ENCODE measurements around the gene CPSF3. TPM values are rescaled to one million over a fixed set of nuclear protein-coding genes. Genes with fewer than 3 reads are reported as not detected.

The CPSF3 gene
- total and polyA plus RNA-seq, 8 donors, result 8.2 to 55.3 (median 16.7) TPM

DNA sequence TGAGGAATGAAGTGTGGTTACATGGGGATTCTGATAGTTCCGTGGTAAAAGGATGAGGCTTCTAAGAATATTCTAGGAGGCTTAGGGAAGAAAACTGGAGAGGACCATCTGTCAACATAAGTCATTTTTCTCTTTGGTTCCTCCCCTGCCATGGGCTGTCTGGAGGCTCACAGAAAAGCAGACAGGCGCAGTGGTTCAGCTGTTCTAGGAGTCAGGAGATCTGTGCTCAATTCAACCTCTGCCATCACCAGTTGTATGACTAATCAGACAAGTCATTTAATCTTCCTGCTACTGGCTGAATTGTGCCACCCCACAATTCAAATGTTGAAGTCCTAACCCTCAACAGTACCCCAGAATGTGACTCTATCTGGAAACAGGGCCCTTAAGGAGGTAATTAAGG lies 95.8 kb downstream of the CPSF3 start:
- Histone ChIP-seq H3K9me3 (no peaks in the 10 kb centered on the region), H3K4me1 (peaks cover 0 to 4% (median 0%) of the 10 kb centered on the region in 4 donors), H3K27me3 (no peaks in the 10 kb centered on the region), H3K36me3 (peaks cover 18 to 95% (median 86%) of the 10 kb centered on the region in 4 donors), H3K27ac (no peak overlapping the region), H3K4me3 (no peak overlapping the region)
- 97 to 100% (median 98%) methylated on average over 2 of the region's 2 CpGs for WGBS, 5 donors
- TF ChIP-seq, protein P1, sequence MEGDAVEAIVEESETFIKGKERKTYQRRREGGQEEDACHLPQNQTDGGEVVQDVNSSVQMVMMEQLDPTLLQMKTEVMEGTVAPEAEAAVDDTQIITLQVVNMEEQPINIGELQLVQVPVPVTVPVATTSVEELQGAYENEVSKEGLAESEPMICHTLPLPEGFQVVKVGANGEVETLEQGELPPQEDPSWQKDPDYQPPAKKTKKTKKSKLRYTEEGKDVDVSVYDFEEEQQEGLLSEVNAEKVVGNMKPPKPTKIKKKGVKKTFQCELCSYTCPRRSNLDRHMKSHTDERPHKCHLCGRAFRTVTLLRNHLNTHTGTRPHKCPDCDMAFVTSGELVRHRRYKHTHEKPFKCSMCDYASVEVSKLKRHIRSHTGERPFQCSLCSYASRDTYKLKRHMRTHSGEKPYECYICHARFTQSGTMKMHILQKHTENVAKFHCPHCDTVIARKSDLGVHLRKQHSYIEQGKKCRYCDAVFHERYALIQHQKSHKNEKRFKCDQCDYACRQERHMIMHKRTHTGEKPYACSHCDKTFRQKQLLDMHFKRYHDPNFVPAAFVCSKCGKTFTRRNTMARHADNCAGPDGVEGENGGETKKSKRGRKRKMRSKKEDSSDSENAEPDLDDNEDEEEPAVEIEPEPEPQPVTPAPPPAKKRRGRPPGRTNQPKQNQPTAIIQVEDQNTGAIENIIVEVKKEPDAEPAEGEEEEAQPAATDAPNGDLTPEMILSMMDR (IDR thresholded peaks at IDR 0.05), result no peak
- no peak for TF ChIP-seq POLR2AphosphoS5 (IDR thresholded peaks at IDR 0.05)
- no peak for TF ChIP-seq EP300 (IDR thresholded peaks at IDR 0.05)
- no peak for TF ChIP-seq POLR2A (IDR thresholded peaks at IDR 0.05)
- intact Hi-C loops (cut with DNase I; ENCODE audit: low total_unique reads), result no loop called here
- no peak for DNase-seq

Other genes starting within 250 kb of the CPSF3 start
- 10 to 100 TPM; 32.1 to 55.4 (median 37.1) TPM for gene ASAP2, start 216.8 kb upstream of the CPSF3 start, total RNA-seq
- gene ASAP2, start 216.8 kb upstream of the CPSF3 start, polyA plus RNA-seq, result 10 to 100 TPM in 1 of 3 donors, 1 to 10 TPM in 2; 9.7 to 25.1 (median 9.8) TPM
- gene ITGB1BP1, start 126 bp upstream of the CPSF3 start, total RNA-seq, result 100 to 1,000 TPM in 1 of 5 donors, 10 to 100 TPM in 4; 20.1 to 117 (median 36.2) TPM
- 10 to 100 TPM; 67.8 to 78.5 (median 71.5) TPM for gene ITGB1BP1, start 126 bp upstream of the CPSF3 start, polyA plus RNA-seq
- 100 to 1,000 TPM in 1 of 5 donors, 10 to 100 TPM in 4; 29.8 to 204 (median 34.9) TPM for gene IAH1, start 50.9 kb downstream of the CPSF3 start, total RNA-seq
- 10 to 100 TPM; 69.5 to 75.4 (median 69.6) TPM for gene IAH1, start 50.9 kb downstream of the CPSF3 start, polyA plus RNA-seq
- 10 to 100 TPM; 11.7 to 46.1 (median 24.1) TPM for gene ADAM17, start 132.2 kb downstream of the CPSF3 start, total RNA-seq
- 1 to 10 TPM; 4.0 to 5.7 (median 5.5) TPM for gene ADAM17, start 132.2 kb downstream of the CPSF3 start, polyA plus RNA-seq
- gene YWHAQ, start 207.3 kb downstream of the CPSF3 start, total RNA-seq, result 100 to 1,000 TPM; 104 to 226 (median 147) TPM
- 100 to 1,000 TPM; 123 to 213 (median 209) TPM for gene YWHAQ, start 207.3 kb downstream of the CPSF3 start, polyA plus RNA-seq